PC-9 (cell line): Measurements from ENCODE around the gene HIPK4.

ENCODE experiments used
- EZH2 ChIP-seq: fragments of 200-600 bp; sonication (generic); IDR thresholded peaks from 2 replicates; pipeline ENCODE4 v1.8.0; 2017; ENCODE audit warnings: antibody characterized with exemption, low read depth
- TF ChIP-seq, protein P1 (sequence below): fragments of 200-600 bp; sonication (generic); conservative IDR thresholded peaks from 2 replicates; pipeline ENCODE4 v1.6.1; 2017; ENCODE audit warnings: mixed run types, antibody characterized with exemption, mild to moderate bottlenecking, moderate library complexity

DNA sequence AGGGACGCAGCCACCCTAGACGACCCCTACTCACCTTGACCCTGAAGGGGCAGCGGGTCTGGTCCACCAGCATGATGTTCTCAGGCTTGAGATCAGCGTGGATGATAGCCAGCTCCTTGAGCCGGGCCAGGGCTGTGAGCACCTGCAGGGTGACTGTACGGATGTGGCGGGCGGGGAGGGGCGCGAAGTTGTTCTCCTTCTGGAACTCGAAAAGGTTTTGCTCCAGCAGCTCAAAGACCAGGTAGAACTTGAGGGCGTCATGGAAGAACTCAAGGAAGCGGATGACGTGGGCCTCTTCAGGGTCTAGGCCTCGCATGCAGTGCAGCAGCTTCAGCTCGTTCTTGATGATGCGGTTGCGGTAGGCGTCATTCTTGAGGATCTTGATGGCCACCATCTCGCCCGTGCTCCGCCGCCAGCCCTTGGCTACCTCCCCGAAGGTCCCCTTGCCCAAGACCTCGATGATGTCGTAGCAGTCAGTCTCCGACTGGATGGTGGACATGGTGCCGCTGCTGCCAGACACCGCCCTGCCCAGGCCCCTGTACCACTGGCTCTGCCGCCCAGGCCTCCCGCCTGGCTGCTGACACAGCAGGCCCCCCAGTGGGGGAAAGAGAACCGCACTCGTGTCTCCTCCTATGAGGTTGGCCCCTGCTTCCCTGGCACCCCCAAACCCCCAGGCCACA lies 437 bp downstream of the HIPK4 start:
- TF ChIP-seq, protein P1, sequence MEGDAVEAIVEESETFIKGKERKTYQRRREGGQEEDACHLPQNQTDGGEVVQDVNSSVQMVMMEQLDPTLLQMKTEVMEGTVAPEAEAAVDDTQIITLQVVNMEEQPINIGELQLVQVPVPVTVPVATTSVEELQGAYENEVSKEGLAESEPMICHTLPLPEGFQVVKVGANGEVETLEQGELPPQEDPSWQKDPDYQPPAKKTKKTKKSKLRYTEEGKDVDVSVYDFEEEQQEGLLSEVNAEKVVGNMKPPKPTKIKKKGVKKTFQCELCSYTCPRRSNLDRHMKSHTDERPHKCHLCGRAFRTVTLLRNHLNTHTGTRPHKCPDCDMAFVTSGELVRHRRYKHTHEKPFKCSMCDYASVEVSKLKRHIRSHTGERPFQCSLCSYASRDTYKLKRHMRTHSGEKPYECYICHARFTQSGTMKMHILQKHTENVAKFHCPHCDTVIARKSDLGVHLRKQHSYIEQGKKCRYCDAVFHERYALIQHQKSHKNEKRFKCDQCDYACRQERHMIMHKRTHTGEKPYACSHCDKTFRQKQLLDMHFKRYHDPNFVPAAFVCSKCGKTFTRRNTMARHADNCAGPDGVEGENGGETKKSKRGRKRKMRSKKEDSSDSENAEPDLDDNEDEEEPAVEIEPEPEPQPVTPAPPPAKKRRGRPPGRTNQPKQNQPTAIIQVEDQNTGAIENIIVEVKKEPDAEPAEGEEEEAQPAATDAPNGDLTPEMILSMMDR, result no peak
- no peak for TF ChIP-seq EZH2
